Heart left ventricle (tissue), 16 donors: ENCODE measurements around the gene GPR83. TPM values are rescaled to one million over a fixed set of nuclear protein-coding genes. Genes with fewer than 3 reads are reported as not detected.
A peak's percentile ranks its signal among the peaks of the same experiment; 100 is the strongest.
"Not testable (repeated sequence)": the region's sequence is repeated elsewhere in the genome, so short reads cannot be mapped to it uniquely, and the experiment has no call there.

Experiments used
- ATAC-seq, 4 donors: fragments of 200-7000 bp; cut with Tn5 transposase; one replicate each; pipeline ENCODE4 v1.9.1; 2020 to 2022; ENCODE audit warnings: moderate library complexity in 4 of 4, mild to moderate bottlenecking in 3 of 4, moderate number of reproducible peaks in 1 of 4
- DNase-seq, 5 donors: peaks; one replicate each; pipeline ENCODE4 v3.0.0-alpha.2; 2020
- H3K27ac ChIP-seq, 12 donors: fragments of 200-600 bp; sonication (generic) in 4 of 12; one replicate each; pipeline versions ENCODE4 v1.5.0 to v1.8.0; 2016 to 2022; ENCODE audit warnings: mild to moderate bottlenecking in 2 of 12
- H3K27me3 ChIP-seq, 9 donors: fragments of 200-600 bp; sonication (generic) in 2 of 9; one replicate each; pipeline versions ENCODE4 v1.5.1 to v1.8.0; 2016 to 2022; ENCODE audit warnings: mild to moderate bottlenecking in 3 of 9
- H3K36me3 ChIP-seq, 9 donors: fragments of 200-600 bp; sonication (generic) in 2 of 9; one replicate each; pipeline versions ENCODE4 v1.5.0 to v1.8.0; 2018 to 2022; ENCODE audit warnings: mild to moderate bottlenecking in 2 of 9
- H3K4me1 ChIP-seq, 12 donors: fragments of 200-600 bp; sonication (generic) in 4 of 12; one replicate each; pipeline versions ENCODE4 v1.5.0 to v1.8.0; 2016 to 2022; ENCODE audit warnings: mild to moderate bottlenecking in 3 of 12
- H3K4me3 ChIP-seq, 12 donors: fragments of 200-600 bp; sonication (generic) in 4 of 12; one replicate each; pipeline versions ENCODE4 v1.5.0 to v1.8.0; 2017 to 2022; ENCODE audit warnings: mild to moderate bottlenecking in 9 of 12, moderate library complexity in 4 of 12
- H3K9me3 ChIP-seq, 12 donors: fragments of 200-600 bp; sonication (generic) in 4 of 12; one replicate each; pipeline versions ENCODE4 v1.5.0 to v1.8.0; 2016 to 2022; ENCODE audit warnings: mild to moderate bottlenecking in 1 of 12
- CTCF ChIP-seq, 12 donors: fragments of 200-600 bp; sonication (generic) in 4 of 12; IDR thresholded peaks; one replicate each; pipeline versions ENCODE4 v1.5.0 to v1.8.0; 2018 to 2022; ENCODE audit warnings: antibody characterized with exemption in 12 of 12, mild to moderate bottlenecking in 5 of 12
- POLR2A ChIP-seq, 2 donors: fragments of 450-650 bp; IDR thresholded peaks; one replicate each; pipeline ENCODE4 v1.6.1; 2017; ENCODE audit warnings: antibody characterized with exemption in 2 of 2, mild to moderate bottlenecking in 2 of 2, moderate library complexity in 2 of 2
- WGBS, 4 donors: extraction: QIAGEN DNeasy Blood & Tissue Kit in 2 of 4; methylation state at CpG; one replicate each; pipeline versions ENCODE4 v1.1.5 to v1.1.7; 2013 to 2018; 5-methylcytosine and 5-hydroxymethylcytosine counted together
- intact Hi-C, 10 donors: fragments of 100-400 bp; cut with DNase I; formaldehyde crosslinking; loops; one replicate each; pipeline versions ENCODE4 v1.11.1 to v1.14.2; 2022
- polyA plus RNA-seq, 2 donors: library from polyadenylated mRNA; stranded (reverse); fragments of 200-250 nt; gene quantifications; one replicate each; pipeline ENCODE4 v1.2.3, GENCODE V29; 2013
- total RNA-seq, 9 donors: library from RNA; depleted of rRNA in 2 of 9; stranded (reverse); fragments of >200 nt in 2 of 9; fragmentation: NEBNext Ultra II Directional in 3 of 9; extraction: Animal tissue kit (Norgen Biotek cat#: 25700) in 3 of 9; gene quantifications; one replicate each; pipeline versions ENCODE4 v1.1.0 to v1.2.4, GENCODE V29; 2016 to 2023
- donor health status: ischemic (EF 13 %, LVEDD 7.1; RV severe dilation, severe dysfunction).
- donor health status: healthy with polysubstance abuse.
- donor health status: DM: no; HTN: yes; CAD: no.
- donor health status: DM: no; HTN: no; CAD: no.
- donor health status: ischemic (EF 25% LVEDD 6.9; RV normal size, moderate dysfunction).
- donor health status: ischemic (EF 25% LVEDD 5.7; RV mildly dilated, moderate dysfunction).
- donor health status: healthy.
- donor health status: DM: yes; HTN: yes; CAD: no.
- donor health status: ischemic (EF 35%, LVEDD 5.7; RV mildly dilated, moderate dysfunction).
- donor health status: nonischemic (EF 11% LVEDD 7.7; RV severe dilation, severe dysfunction).
- donor health status: DM: yes; HTN: yes; CAD: no.
- donor health status: PGD.
- donor health status: ischemic (EF 29% LVEDD 5.4; RV normal size, mild dysfunction).
- donor health status: nonischemic (EF 23%, LVEDD 6.1; RV moderate dilation, normal function).

Gene GPR83
- total and polyA plus RNA-seq, 11 donors, result 0.04 to 0.44 (median 0.18) TPM; not detected in 2

GRCh38 chr11:94400050-94400449 is 1.2 kb downstream of the GPR83 start:
- no peaks in the 10 kb centered on the region for H3K9me3 ChIP-seq
- WGBS, 4 donors, result 25 to 38% (median 29%) methylated on average over 4 of the region's 4 CpGs
- H3K4me1 ChIP-seq, result peaks cover 0 to 14% (median 0%) of the 10 kb centered on the region in 12 donors
- intact Hi-C loops, result no loop called here
- peaks cover 3 to 45% (median 18%) of the 10 kb centered on the region in 9 donors for H3K27me3 ChIP-seq
- no peaks in the 10 kb centered on the region for H3K36me3 ChIP-seq
- no peak for DNase-seq
- ATAC-seq, result no peak
- TF ChIP-seq POLR2A (IDR thresholded peaks at IDR 0.05) (no peak), CTCF (IDR thresholded peaks at IDR 0.05) (no peak)
- peak overlapping the region in 2 of 12 donors; percentile 50 to 59 for H3K4me3 ChIP-seq
- H3K27ac ChIP-seq, result no peak overlapping the region

GRCh38 chr11:94398101-94398500 is 3.1 kb downstream of the GPR83 start:
- Histone ChIP-seq H3K4me3 (no peak overlapping the region), H3K36me3 (no peaks in the 10 kb centered on the region), H3K4me1 (peaks cover 0 to 14% (median 0%) of the 10 kb centered on the region in 12 donors), H3K27me3 (peaks cover 3 to 45% (median 18%) of the 10 kb centered on the region in 9 donors), H3K27ac (no peak overlapping the region), H3K9me3 (no peaks in the 10 kb centered on the region)
- WGBS, 4 donors, result 71 to 79% (median 74%) methylated on average over 5 of the region's 5 CpGs
- TF ChIP-seq CTCF (IDR thresholded peaks at IDR 0.05) (no peak), POLR2A (IDR thresholded peaks at IDR 0.05) (no peak)
- intact Hi-C loops, result no loop called here
- ATAC-seq, result no peak
- no peak for DNase-seq

GRCh38 chr11:94396282-94396681 is 4.9 kb downstream of the GPR83 start:
- H3K4me1 ChIP-seq, result peaks cover 0 to 8% (median 0%) of the 10 kb centered on the region in 12 donors
- WGBS, 4 donors, result 90 to 93% (median 91%) methylated on average over 5 of the region's 5 CpGs
- H3K9me3 ChIP-seq, result peaks cover 0 to 4% (median 0%) of the 10 kb centered on the region in 12 donors
- ATAC-seq (no peak), DNase-seq (no peak)
- TF ChIP-seq CTCF (IDR thresholded peaks at IDR 0.05) (no peak), POLR2A (IDR thresholded peaks at IDR 0.05) (no peak)
- H3K36me3 ChIP-seq, result no peaks in the 10 kb centered on the region
- H3K27me3 ChIP-seq, result peaks cover 2 to 32% (median 14%) of the 10 kb centered on the region in 9 donors
- H3K27ac ChIP-seq, result no peak overlapping the region
- no peak overlapping the region for H3K4me3 ChIP-seq
- intact Hi-C loops, result no loop called here

- WGBS, 4 donors, result 82 to 95% (median 87%) methylated on average over 4 of the region's 4 CpGs
- H3K4me1 ChIP-seq, H3K36me3 ChIP-seq, H3K27ac ChIP-seq, ATAC-seq, H3K4me3 ChIP-seq, H3K27me3 ChIP-seq, DNase-seq, intact Hi-C loops, H3K9me3 ChIP-seq: not testable (repeated sequence)
Observed at GRCh38 chr11:94391937-94392336, 9.3 kb downstream of the GPR83 start.

DNA sequence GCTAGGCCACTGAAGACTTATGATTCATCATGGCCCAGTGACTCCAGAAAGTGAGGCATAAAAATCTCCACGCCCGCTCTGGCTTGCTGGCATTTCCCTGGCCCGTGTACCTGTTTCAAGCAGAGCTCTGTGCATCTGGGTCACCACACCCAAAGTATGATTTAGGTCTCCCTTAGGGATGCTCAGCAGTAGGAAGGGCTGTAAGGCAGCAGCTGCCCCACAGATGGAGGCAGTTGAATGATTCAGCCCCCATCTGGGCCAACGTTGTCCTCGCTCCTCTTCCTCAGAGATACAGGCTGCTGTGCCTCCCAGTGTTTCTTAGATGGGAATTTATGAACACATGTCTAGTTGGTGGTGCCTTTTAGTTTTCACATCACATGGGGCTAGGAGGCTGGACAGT is 21.6 kb downstream of the GPR83 start:
- WGBS, 4 donors, result 81 to 91% (median 86%) methylated on average over 5 of the region's 5 CpGs
- DNase-seq, result peak in 1 of 5 donors; percentile 27

More for the DNA sequence above, 21.6 kb downstream of the GPR83 start:
- Histone ChIP-seq H3K36me3 (no peaks in the 10 kb centered on the region), H3K4me3 (no peak overlapping the region), H3K27me3 (no peaks in the 10 kb centered on the region), H3K27ac (no peak overlapping the region), H3K9me3 (no peaks in the 10 kb centered on the region), H3K4me1 (no peaks in the 10 kb centered on the region)
- intact Hi-C loops, result no loop called here
- TF ChIP-seq POLR2A (IDR thresholded peaks at IDR 0.05), result no peak
- TF ChIP-seq CTCF (IDR thresholded peaks at IDR 0.05), result no peak
- ATAC-seq, result no peak
